GM18499 (cell line): ENCODE data around the gene CENPH.
"Not testable (repeated sequence)": the region's sequence is repeated elsewhere in the genome, so short reads cannot be mapped to it uniquely, and the experiment has no call there.

Experiments used
- ATAC-seq: cut with Tn5 transposase; IDR thresholded peaks from one replicate; pipeline ENCODE4 v1.9.1; 2021; ENCODE audit warnings: moderate number of reproducible peaks; ENCODE audit not compliant: insufficient read depth, unreplicated experiment

Gene CENPH

GRCh38 chr5:69206528-69207190 is 17.3 kb downstream of the CENPH start:
- ATAC-seq = no peak

- ATAC-seq = no peak
Observed at GRCh38 chr5:69209602-69210001, 20.2 kb downstream of the CENPH start.

- ATAC-seq = no peak
Observed at GRCh38 chr5:69211200-69211599, 21.8 kb downstream of the CENPH start.

- no peak for ATAC-seq
Observed at GRCh38 chr5:69212022-69212421, 22.6 kb downstream of the CENPH start.

- ATAC-seq = no peak
Observed at GRCh38 chr5:69213513-69214215, 24.3 kb downstream of the CENPH start.

GRCh38 chr5:69217151-69217511 is 27.7 kb downstream of the CENPH start:
- no peak for ATAC-seq

GRCh38 chr5:69217548-69218526 is 28.5 kb downstream of the CENPH start:
- peak; percentile 61 for ATAC-seq

- ATAC-seq = no peak
Observed at GRCh38 chr5:69219939-69220338, 30.6 kb downstream of the CENPH start.

GRCh38 chr5:69220371-69220770 is 31.0 kb downstream of the CENPH start:
- ATAC-seq = not testable (repeated sequence)

- not testable (repeated sequence) for ATAC-seq
Observed at GRCh38 chr5:69220833-69221232, 31.4 kb downstream of the CENPH start.

- no peak for ATAC-seq
Observed at GRCh38 chr5:69224520-69224919, 35.1 kb downstream of the CENPH start.

GRCh38 chr5:69225860-69226259 is 36.5 kb downstream of the CENPH start:
- no peak for ATAC-seq

GRCh38 chr5:69230181-69230580 is 40.8 kb downstream of the CENPH start:
- ATAC-seq = no peak

- no peak for ATAC-seq
Observed at GRCh38 chr5:69231281-69231680, 41.9 kb downstream of the CENPH start.

- no peak for ATAC-seq
Observed at GRCh38 chr5:69231851-69232250, 42.5 kb downstream of the CENPH start.

GRCh38 chr5:69234457-69235268 is 45.3 kb downstream of the CENPH start, which contains the start of gene CDK7:
TSS of gene CDK7 (plus strand) at chr5:69234886. CDS start at chr5:69234976, 90 bp downstream.
- ATAC-seq = peak; percentile 72

- not testable (repeated sequence) for ATAC-seq
Observed at GRCh38 chr5:69236733-69237132, 47.4 kb downstream of the CENPH start.

GRCh38 chr5:69237877-69238276 is 48.5 kb downstream of the CENPH start:
- no peak for ATAC-seq

GRCh38 chr5:69238760-69239251 is 49.4 kb downstream of the CENPH start:
- ATAC-seq = no peak
